MM.1S (cell line): Measurements from ENCODE around the gene ZFHX3.

Experiments
- DNase-seq: peaks from one replicate; pipeline ENCODE4 v3.0.0-alpha.2; 2015
- H2AFZ ChIP-seq: fragments of 300-600 bp; sonication (generic); 2 replicates; pipeline ENCODE4 v1.6.0; 2016; ENCODE audit warnings: antibody characterized with exemption, low read length
- H3F3A ChIP-seq: fragments of 300-600 bp; sonication (generic); 2 replicates; pipeline ENCODE4 v1.6.1; 2016; ENCODE audit warnings: mild to moderate bottlenecking, antibody characterized with exemption, low read length, moderate library complexity, mixed read lengths; ENCODE audit not compliant: insufficient read depth
- H3K27ac ChIP-seq: fragments of 300-600 bp; sonication (generic); 2 replicates; pipeline ENCODE4 v1.5.1; 2016; ENCODE audit warnings: mild to moderate bottlenecking, low read length
- H3K27me3 ChIP-seq: fragments of 300-600 bp; sonication (generic); replicated peaks from 2 replicates; pipeline ENCODE4 v1.6.0; 2016; ENCODE audit warnings: low read length; ENCODE audit not compliant: insufficient read depth
- H3K36me3 ChIP-seq: fragments of 300-600 bp; sonication (generic); replicated peaks from 2 replicates; pipeline ENCODE4 v1.6.1; 2016; ENCODE audit warnings: mild to moderate bottlenecking, low read length, mixed read lengths; ENCODE audit not compliant: insufficient read depth
- H3K4me1 ChIP-seq: fragments of 300-600 bp; sonication (generic); 2 replicates; pipeline ENCODE4 v1.6.1; 2016; ENCODE audit warnings: low read length, mixed read lengths
- H3K4me2 ChIP-seq: fragments of 300-600 bp; sonication (generic); 2 replicates; pipeline ENCODE4 v1.6.0; 2016; ENCODE audit warnings: low read depth, low read length
- H3K4me3 ChIP-seq: fragments of 300-600 bp; sonication (generic); 2 replicates; pipeline ENCODE4 v1.5.1; 2016; ENCODE audit warnings: low read length, mixed read lengths
- H3K79me2 ChIP-seq: fragments of 300-600 bp; sonication (generic); 2 replicates; pipeline ENCODE4 v1.6.1; 2016; ENCODE audit warnings: mixed run types, low read length, mixed read lengths
- H3K9ac ChIP-seq: fragments of 300-600 bp; sonication (generic); 2 replicates; pipeline ENCODE4 v1.6.1; 2016; ENCODE audit warnings: low read length, mixed read lengths
- H3K9me2 ChIP-seq: fragments of 300-600 bp; sonication (generic); replicated peaks from 2 replicates; pipeline ENCODE4 v1.6.1; 2016; ENCODE audit warnings: mild to moderate bottlenecking, low read length, mixed read lengths; ENCODE audit not compliant: insufficient read depth
- H3K9me3 ChIP-seq: fragments of 300-600 bp; sonication (generic); replicated peaks from 2 replicates; pipeline ENCODE4 v1.6.1; 2016; ENCODE audit warnings: mild to moderate bottlenecking, low read length, mixed read lengths; ENCODE audit not compliant: insufficient read depth
- H4K20me1 ChIP-seq: fragments of 300-600 bp; sonication (generic); 2 replicates; pipeline ENCODE4 v1.6.1; 2016; ENCODE audit warnings: mild to moderate bottlenecking, low read length, moderate library complexity, mixed read lengths; ENCODE audit not compliant: insufficient read depth
- CTCF ChIP-seq: fragments of 300-600 bp; sonication (generic); IDR thresholded peaks from 2 replicates; pipeline ENCODE4 v1.5.1; 2016; ENCODE audit warnings: antibody characterized with exemption, low read length, mixed read lengths
- EZH2 ChIP-seq: fragments of 300-600 bp; sonication (generic); optimal IDR thresholded peaks from 2 replicates; pipeline ENCODE3; 2017; ENCODE audit warnings: low read depth, mild to moderate bottlenecking, antibody characterized with exemption, low read length, mixed read lengths
- EZH2phosphoT487 ChIP-seq: fragments of 300-600 bp; sonication (generic); IDR thresholded peaks from 2 replicates; pipeline ENCODE4 v1.6.1; 2018; ENCODE audit warnings: antibody characterized with exemption, low read length

The ZFHX3 gene

GRCh38 chr16:72947379-72948237 is 100.3 kb downstream of the ZFHX3 start:
- Histone ChIP-seq H3K27ac (no peak overlapping the region), H4K20me1 (no peaks in the 10 kb centered on the region), H2AFZ (no peak overlapping the region), H3K9me2 (no peaks in the 10 kb centered on the region), H3K79me2 (no peaks in the 10 kb centered on the region), H3K4me2 (no peak overlapping the region), H3K9ac (no peak overlapping the region), H3K4me3 (no peak overlapping the region), H3K9me3 (no peaks in the 10 kb centered on the region), H3F3A (no peaks in the 10 kb centered on the region), H3K4me1 (no peaks in the 10 kb centered on the region), H3K36me3 (no peaks in the 10 kb centered on the region), H3K27me3 (no peaks in the 10 kb centered on the region)
- TF ChIP-seq EZH2phosphoT487: no peak
- TF ChIP-seq EZH2: no peak
- no peak for TF ChIP-seq CTCF
- no peak for DNase-seq

DNA sequence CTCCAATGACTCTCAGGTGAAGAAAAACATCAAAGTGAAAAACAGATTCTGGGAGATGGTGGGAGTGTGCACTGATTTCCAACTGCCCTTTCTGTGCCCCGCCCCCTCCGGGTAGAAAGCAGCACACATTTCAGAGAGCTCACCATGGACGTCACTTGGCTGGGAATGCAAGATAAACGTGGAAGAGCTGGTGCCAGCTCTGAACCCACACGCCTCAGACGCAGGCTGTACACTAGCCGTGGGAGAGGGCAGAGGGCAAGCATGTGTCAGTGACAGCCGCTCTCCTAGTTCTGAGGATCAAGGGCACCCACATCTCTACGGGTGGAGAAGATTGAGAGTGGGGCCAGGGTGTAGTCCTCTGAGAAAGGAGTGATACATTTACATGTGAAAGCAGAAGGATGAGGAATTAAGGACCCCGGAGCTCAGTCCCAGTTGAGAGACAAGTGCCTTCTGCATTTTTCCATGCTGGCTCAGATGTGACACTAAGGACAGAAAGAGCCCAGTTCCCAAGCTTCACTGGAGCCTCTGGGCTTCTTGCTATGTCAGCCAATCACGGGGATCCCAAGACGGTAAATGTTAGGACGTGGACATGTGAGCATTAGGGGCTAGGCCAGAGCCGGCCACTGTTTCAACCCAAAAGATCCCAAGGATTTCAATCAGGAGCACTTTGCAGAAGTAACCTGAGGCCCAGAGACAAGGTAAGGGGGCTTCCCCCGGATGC is 101.3 kb downstream of the ZFHX3 start:
- TF ChIP-seq EZH2phosphoT487 (no peak), EZH2 (no peak), CTCF (no peak)
- Histone ChIP-seq H3K4me3 (no peak overlapping the region), H3F3A (no peaks in the 10 kb centered on the region), H3K79me2 (no peaks in the 10 kb centered on the region), H3K4me1 (no peaks in the 10 kb centered on the region), H3K27ac (no peak overlapping the region), H3K4me2 (no peak overlapping the region), H3K9ac (no peak overlapping the region), H3K27me3 (no peaks in the 10 kb centered on the region), H3K9me3 (no peaks in the 10 kb centered on the region), H4K20me1 (no peaks in the 10 kb centered on the region), H3K9me2 (no peaks in the 10 kb centered on the region), H2AFZ (no peak overlapping the region), H3K36me3 (no peaks in the 10 kb centered on the region)
- no peak for DNase-seq

GRCh38 chr16:72946063-72946462 is 101.9 kb downstream of the ZFHX3 start:
- no peaks in the 10 kb centered on the region for H3K27me3 ChIP-seq
- no peak overlapping the region for H3K4me3 ChIP-seq
- no peak overlapping the region for H3K27ac ChIP-seq
- H4K20me1 ChIP-seq: no peaks in the 10 kb centered on the region
- H3K9me3 ChIP-seq: no peaks in the 10 kb centered on the region
- no peaks in the 10 kb centered on the region for H3K36me3 ChIP-seq
- H3K9ac ChIP-seq: no peak overlapping the region
- H3K4me2 ChIP-seq: no peak overlapping the region
- no peaks in the 10 kb centered on the region for H3K79me2 ChIP-seq
- TF ChIP-seq EZH2phosphoT487 (no peak), EZH2 (no peak), CTCF (no peak)
- no peak for DNase-seq
- H2AFZ ChIP-seq: no peak overlapping the region
- no peaks in the 10 kb centered on the region for H3K4me1 ChIP-seq
- no peaks in the 10 kb centered on the region for H3K9me2 ChIP-seq
- H3F3A ChIP-seq: no peaks in the 10 kb centered on the region
